HT1080 (cell line): Measurements from ENCODE around the gene CACTIN. TPM values are rescaled to one million over a fixed set of nuclear protein-coding genes. Genes with fewer than 3 reads are reported as not detected.
"Not testable (repeated sequence)": the region's sequence is repeated elsewhere in the genome, so short reads cannot be mapped to it uniquely, and the experiment has no call there.

Source experiments
- DNase-seq: peaks from one replicate; pipeline ENCODE4 v3.0.0-alpha.2; 2015; ENCODE audit warnings: low read depth
- total RNA-seq: library from RNA; depleted of rRNA; stranded (reverse); fragments of >200 nt; shearing (Covaris generic); gene quantifications from 2 replicates; pipeline ENCODE4 v1.2.3, GENCODE V29; 2014

The CACTIN gene
- total RNA-seq, 1 experiment from 2014 or later = 27.8 TPM

GRCh38 chr19:3632098-3632497, 5.5 kb upstream of the CACTIN start:
- DNase-seq = no peak

DNA sequence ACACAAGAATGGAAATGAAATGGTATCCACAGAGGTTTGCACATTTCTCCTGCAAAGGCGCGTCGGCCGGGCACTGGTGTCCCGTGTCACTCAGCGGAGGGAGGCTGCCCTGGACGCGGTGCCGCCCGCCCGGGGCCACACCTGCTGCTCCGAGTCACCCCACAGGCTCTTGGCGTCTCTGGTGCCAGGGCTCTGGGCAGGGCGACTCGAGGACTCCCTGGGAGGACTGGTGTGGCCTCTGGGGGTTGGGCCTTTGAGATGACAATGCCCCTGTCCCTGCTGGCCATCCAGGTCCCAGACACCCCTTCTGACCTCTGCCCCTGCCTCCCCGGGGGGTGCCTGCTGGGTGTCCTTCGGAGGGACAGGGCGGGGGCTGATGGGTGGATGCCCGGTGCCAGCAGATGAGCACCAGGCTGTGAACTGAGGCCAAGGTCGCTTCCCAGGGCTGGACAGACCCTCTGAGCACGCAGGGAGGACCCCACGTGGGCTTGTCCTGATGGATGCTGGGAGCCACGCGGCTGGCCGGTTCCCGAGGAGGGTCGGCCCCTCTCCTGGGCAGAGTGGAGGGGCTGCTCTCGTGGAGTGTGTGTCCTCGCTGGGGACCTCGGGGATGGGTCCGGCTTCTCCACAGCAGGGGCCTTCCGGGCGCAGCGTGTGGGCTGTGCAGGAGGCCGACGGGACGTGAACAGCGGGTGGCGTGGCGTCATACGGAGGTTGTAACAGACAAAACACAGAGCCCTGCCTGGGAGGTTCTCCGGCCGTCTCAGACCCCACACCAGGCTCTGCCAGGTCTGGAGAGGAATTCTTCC, 4.7 kb upstream of the CACTIN start:
- no peak for DNase-seq

DNA sequence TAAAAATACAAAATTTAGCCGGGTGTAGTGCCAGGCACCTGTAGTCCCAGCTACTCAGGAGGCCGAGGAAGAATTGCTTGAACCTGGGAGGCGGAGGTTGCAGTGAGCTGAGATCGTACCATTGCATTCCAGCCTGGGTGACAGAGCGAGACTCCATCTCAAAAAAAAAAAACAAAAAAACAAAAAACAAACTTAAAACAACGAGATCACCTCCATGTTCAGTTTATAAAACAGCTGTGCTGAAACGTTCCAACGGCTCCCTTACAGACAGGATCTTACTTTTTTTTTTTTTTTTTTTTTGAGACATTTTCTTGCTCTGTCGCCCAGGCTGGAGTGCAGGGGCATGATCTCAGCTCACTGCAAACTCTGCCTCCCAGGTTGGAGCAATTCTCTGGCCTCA, 2.2 kb upstream of the CACTIN start:
- DNase-seq = not testable (repeated sequence)

DNA sequence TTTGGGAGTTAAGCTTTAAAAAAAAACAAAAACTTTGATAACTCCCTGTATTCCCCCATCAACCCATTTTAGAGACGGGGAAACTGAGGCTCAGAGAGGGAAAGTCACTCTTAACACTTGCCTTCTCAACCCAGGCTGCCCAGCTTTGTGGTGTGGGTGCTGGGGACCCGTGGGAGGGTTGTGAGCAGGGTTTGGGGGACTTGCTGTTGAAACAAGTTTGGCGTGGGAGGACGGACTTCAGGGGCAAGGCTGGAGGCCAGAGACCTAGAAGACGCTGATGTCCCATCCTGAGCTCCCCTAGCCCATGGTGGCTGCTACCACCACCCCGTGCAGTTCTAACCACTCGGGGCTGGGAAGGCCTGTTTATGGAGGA, 747 bp upstream of the CACTIN start:
- no peak for DNase-seq

DNA sequence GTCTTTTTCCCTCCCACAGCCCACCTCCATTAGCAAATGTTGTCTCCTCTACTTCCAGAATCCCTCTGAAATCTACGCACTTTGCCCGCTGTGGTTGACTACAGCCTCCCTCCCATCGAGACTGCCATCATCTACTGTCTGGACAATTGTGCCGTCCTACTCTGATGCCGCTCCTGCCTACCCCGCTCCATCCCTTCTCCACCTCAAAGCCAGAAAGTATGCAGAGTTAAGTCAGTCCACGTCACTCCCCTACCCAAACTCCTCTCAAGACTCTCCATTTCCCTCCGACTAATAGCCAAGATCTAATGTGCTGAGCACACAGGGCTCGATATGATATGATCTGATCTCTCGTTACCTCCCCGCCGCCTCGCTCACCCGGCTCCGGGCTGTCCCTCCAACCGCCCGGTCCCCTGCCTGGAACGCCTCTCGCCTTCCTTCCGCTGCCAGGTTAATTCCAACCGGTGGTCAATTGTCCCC, 556 bp downstream of the CACTIN start:
- DNase-seq = no peak

DNA sequence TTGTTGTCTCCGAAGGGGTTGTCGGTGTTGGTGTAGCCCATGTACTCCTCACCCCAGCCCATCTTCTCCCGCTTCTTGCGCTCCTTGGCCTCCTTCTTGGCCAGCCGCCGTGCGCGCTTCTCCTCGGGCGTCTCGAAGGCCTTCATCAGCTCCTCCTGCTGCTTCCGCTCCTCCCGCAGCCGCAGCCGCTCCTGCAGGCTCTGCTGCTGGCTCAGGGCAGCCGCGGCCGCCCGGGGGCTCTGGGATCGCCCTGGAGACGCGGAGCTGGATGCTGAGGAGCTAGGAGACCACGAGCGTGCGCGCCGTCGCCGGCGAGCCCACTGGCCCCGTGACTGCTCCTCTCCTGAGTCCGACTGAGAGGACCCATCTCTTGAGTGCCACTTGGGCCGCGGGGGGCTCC, 2.9 kb downstream of the CACTIN start:
- no peak for DNase-seq

DNA sequence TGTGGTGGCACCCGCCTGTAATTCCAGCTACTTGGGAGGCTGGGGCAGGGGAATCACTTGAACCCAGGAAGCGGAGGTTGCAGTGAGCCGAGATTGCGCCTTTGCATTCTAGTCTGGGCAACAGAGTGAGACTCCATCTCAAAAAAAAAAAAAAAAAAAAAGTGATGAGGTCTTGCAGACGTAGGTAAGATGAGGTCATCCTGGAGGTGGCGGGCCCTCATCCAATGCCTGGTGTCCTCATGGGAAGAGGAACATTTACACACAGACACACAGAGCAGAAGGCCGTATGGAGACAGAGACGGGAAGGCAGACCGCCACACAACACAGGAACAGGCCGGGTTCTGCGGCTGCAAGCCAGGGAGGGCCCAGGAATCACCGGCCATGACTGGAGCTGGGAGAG, 4.4 kb downstream of the CACTIN start:
- no peak for DNase-seq

DNA sequence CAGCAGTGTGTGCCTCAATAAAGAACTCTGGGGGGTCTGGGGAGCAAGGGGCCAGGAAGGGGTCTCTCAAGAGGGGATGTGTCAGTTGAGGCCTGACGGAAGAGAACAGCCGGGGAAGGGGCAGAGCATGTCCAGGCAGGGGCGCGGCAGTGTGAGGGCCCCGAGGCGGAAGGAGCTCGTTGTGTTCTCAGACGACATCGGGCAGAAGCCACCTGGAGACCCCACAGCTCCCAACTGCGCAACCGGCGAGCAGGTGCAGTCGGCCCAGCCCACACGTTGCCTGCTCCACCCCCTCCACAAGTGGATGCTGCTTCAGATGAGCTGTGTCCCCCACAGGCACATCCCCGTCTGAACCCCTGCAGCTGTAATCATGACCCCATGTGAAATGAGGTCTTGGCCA, 4.9 kb downstream of the CACTIN start:
- no peak for DNase-seq

- DNase-seq = no peak
These were observed 5.6 kb downstream of the CACTIN start for GRCh38 chr19:3620817-3621547.

DNA sequence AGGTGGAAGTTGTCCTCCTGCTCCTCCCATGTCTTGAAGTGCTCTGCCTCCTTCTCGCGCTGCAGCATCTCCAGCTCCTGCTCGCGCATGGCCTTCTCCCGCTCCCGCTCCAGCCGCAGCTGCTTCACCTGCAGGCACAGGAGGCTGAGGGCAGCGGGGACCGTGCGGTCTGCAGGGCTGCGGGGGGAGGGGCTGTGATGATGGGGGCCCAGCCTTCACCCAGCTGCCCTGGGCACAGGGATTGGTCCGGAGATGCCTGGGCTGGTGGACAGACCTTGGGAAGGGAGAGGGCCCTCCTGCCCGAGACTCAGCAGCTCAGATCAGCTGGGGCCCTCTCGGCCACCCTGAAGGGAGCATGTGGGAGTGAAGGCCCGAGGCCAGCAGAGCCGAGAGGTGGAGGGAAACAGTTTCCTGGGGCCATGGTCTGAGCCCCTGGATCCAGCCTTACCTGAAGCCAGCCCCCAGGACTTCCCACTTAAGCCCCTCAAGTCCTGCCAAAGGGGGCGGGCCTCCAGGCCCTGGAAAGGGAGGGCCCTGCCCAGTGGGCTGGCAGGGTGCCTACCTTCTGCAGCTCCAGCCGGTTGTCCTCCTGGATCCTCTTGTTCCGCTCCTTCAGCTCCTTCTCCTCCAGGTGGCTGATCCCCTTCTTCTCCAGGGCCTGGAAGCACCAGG, 6.3 kb downstream of the CACTIN start:
- DNase-seq = no peak

- DNase-seq = no peak
These were observed 7.0 kb downstream of the CACTIN start for GRCh38 chr19:3619631-3620012.

DNA sequence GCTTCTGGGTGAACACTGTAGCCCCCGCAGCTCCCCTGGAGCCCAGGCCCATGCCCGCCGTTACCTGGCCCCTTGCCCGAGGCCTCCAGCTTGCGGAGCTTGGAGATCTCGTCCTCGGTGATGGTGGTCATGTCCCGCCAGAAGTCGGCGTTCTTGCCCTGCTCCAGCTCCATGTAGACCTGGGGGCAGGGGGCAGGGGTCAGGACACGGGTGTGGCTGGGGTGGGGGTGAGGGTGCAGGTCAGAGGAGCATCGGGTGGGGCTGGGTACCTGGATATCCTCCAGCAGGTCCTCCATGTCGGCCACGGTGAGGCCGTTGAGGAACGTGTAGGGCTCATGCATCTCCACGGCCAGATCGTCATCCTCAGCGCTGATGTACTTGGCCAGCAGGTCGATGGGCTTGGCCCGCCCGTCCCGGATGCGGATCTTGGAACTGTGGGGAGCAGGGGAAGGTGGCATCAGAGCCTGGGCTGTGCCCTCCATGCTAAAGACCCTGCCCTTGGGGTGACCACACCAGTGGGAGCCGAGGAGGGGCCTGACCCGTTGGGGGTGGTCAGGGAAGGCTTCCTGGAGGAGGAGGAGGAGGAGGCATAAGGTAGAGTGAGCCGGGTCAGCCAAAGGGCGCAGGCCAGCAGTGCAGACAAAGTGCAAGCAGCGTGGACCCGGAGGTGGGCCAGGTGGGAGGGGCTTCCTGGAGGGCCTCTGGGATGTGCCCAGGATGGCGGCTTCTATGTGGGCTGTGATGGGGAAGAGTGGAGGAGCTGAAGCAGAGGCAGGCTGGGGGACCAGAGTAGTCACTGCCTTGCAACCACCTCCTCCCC, 7.6 kb downstream of the CACTIN start:
- no peak for DNase-seq

GRCh38 chr19:3618144-3618810, 8.3 kb downstream of the CACTIN start:
- DNase-seq = peak; percentile 25

GRCh38 chr19:3617463-3617862, 9.1 kb downstream of the CACTIN start:
- DNase-seq = no peak

DNA sequence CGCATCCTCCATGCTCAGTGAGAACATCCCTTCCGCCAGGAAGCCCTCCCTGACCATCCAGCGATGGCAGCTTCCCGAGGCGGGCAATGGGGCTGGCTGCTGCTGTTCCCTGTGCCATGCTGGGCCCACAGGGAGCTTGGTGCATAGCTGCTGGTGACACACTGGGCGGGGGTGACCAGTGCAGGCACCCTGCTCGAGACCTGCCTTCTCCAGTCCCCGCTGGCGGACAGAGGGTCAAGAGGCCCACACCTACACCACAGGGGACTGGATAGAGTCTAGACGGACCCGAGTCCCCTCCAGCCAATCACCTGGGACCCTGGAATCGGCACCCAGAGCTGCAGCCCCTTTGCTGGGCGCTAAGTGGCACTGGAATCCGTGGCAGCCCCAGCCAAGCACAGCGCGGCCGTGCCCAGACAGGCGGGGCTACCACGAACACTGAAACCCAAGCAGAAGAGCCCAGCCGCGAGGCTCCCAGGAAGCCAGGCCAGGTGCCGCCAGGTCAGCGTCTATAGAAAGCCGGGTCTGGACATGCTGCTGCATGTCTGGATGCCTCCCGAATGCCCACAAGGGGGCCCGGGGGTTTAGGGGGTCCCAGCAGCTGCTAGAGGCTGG, 11.0 kb downstream of the CACTIN start:
- no peak for DNase-seq

DNA sequence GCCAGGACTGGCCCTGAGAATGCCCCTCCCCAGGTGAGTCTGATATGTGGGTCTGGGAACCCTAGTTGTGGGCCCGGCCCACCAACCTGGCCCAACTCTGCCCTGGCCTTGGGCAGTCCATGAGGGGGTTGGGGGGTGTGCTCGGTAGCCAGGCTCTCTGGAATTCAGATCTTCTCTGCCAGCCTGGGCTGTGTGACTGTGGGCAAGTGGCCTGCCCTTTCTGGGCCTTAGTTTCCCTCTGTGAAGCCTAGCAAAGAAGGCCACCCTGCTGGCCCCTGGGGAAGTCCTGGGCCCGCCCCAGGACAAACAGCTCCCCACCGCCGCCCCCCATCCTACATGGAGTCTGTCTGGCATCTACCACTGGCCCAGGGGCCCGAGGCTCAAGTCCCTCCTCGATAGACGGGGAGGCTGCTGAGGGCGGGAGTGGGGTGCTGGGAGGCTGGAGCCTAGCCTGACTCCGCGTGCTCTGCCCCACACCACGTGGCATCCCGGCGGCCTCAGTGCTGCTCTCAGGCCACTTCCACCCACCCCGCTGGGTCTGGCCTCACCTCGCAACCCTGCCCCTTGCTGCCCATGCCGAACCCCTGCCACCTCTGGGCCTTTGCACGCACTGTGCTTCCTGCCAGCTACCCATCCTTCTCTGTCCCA, 11.6 kb downstream of the CACTIN start:
- no peak for DNase-seq

DNA sequence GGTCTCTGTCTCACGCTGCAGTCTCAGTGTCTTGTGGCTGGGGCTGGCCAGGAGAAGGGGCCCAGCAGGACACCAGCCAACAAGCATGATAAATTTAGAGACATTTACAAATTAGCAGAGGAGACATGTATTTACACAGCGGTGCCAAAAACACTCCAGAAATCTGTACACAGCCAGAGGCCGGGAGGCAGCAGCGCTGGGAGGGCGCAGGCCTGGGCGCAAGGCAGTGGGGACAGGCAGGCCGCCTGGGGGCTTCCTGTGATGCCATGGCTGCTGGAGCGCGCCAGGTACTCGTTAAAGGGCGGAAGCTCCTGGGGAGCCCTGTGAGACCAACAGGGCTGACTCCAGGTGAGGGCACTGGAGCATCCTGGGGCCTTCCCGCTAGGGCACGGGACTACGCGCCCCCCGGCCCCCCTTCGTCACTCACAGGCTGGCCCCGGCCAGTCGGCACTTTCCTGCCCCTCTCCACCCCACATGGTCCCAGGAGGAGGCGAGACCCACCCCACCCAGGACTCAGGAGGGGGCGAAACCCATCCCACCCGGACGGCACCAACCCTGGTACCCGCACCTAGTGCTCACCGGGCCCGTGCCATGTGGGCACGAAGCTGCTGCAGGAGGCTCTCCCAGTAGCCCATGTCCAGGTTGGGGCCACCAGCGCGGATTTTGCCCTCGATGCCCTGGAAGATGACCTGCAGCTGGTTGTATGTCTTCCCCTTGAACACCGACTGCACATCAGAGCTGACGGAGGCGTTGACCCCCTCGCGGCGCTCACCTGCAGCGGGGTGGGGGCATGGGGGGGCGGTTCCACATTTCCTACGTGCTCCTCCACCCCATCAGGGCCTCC, 12.6 kb downstream of the CACTIN start:
- DNase-seq = no peak

GRCh38 chr19:3612901-3613741, 13.5 kb downstream of the CACTIN start:
- DNase-seq = no peak
